Measurements from ENCODE around the gene KCTD5.

Gene KCTD5

DNA sequence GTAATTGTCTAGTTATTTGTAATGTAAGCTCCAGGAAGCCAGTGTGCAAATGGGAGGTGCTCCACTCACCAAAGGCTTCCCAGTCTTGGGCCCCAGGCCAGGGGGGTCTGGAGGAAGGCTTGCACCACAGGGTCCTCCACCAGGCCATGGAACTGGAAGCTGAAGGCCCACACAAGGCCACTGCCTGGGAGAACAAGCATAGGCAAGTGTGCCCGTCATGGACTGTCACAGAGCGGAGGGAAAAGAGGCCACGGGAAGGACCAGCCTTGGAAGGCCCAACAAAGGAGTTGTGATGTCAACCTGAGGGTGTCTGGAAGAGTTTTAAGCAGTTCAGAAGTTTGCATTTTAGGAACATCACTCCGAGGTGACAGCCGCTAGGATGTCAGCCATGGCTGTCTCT, 67.2 kb downstream of the KCTD5 start:
- no peak overlapping the region for H3K4me3 ChIP-seq (ENCODE audit: low read depth, low read length)
- TF ChIP-seq, protein P1, sequence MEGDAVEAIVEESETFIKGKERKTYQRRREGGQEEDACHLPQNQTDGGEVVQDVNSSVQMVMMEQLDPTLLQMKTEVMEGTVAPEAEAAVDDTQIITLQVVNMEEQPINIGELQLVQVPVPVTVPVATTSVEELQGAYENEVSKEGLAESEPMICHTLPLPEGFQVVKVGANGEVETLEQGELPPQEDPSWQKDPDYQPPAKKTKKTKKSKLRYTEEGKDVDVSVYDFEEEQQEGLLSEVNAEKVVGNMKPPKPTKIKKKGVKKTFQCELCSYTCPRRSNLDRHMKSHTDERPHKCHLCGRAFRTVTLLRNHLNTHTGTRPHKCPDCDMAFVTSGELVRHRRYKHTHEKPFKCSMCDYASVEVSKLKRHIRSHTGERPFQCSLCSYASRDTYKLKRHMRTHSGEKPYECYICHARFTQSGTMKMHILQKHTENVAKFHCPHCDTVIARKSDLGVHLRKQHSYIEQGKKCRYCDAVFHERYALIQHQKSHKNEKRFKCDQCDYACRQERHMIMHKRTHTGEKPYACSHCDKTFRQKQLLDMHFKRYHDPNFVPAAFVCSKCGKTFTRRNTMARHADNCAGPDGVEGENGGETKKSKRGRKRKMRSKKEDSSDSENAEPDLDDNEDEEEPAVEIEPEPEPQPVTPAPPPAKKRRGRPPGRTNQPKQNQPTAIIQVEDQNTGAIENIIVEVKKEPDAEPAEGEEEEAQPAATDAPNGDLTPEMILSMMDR (IDR thresholded peaks at IDR 0.05; ENCODE audit: low read depth, low read length, missing control alignments), result no peak
- no peak for DNase-seq (ENCODE audit: low read depth)

GRCh38 chr16:2749936-2750335, 67.6 kb downstream of the KCTD5 start:
- no peak for DNase-seq (ENCODE audit: low read depth)
- TF ChIP-seq, protein P1 (IDR thresholded peaks at IDR 0.05; ENCODE audit: low read depth, low read length, missing control alignments), result no peak
- no peak overlapping the region for H3K4me3 ChIP-seq (ENCODE audit: low read depth, low read length)

DNA sequence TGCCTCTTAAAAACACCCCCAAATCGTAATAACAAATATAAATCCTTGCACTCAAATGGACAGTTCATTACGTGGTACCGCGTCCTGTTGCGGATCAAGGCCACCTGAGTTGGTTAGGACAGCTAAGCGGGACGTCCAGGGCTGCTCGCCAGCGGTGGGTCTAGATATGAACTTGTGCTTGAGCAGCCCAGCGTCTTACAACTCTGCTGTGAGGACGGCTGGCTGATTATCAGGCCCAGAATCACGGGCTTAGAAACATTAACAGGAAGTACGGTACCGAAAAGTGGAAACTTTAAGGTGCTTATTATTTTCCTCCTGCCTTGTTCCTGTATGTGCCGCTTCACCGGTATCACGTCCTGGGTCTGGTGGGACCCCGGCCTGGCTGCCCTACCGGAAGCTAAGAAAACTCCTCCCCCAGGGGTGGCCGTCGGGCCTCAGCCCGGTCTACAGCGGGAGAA, 69.3 kb downstream of the KCTD5 start:
- TF ChIP-seq, protein P1 (IDR thresholded peaks at IDR 0.05; ENCODE audit: low read depth, low read length, missing control alignments), result no peak
- DNase-seq (ENCODE audit: low read depth), result peak; percentile 56
- H3K4me3 ChIP-seq (ENCODE audit: low read depth, low read length), result peak overlapping the region; percentile 72

DNA sequence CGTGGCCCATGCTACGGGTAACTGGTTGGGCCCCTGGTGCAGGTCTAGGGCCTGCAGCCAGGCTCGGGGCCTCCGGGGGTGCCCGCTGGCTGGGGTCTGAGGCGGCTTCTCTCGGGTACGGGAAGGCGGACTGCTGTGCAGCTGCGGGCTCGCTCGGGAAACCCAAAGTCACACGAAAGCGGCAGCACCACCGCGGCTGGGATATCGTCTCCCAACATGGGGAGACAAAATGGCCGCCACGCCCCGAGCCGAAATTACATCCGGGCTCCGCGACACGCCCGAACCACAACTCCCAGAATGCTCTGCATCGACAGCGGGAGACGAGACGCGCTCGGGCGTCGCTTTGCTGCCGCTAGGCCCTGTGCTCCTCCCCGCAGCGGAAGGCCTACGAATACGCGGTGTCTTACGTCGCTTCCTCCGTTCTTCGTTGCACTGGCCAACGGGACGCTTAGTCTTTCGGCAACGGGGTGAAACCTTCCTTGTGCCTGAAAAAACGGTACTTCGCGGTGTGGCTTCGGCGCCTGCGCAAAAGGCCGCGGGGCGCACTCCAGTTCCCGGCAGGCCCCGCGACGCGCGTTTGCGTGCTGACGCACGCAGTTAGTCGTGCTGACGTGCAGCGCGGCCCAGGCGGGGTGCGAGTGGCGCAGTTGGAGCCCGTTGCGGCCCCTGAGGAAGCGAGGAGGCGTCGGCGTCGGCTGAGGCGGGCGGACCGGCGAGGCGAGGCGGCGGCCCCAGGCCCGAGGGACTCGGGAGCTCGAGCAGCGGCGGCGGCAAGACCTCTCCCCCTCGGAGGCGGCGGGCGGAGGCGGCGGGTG, 69.9 kb downstream of the KCTD5 start, which contains the start of gene SRRM2:
Gene SRRM2, plus strand, starts transcription at position 604 of the 815 bp plus-strand sequence. CDS start 3,727 bp downstream, outside the sequence.
- DNase-seq (ENCODE audit: low read depth), result peak; percentile 88
- TF ChIP-seq, protein P1 (IDR thresholded peaks at IDR 0.05; ENCODE audit: low read depth, low read length, missing control alignments), result no peak
- peak within 1 kb of the TSS; percentile 72 for H3K4me3 ChIP-seq (ENCODE audit: low read depth, low read length)

DNA sequence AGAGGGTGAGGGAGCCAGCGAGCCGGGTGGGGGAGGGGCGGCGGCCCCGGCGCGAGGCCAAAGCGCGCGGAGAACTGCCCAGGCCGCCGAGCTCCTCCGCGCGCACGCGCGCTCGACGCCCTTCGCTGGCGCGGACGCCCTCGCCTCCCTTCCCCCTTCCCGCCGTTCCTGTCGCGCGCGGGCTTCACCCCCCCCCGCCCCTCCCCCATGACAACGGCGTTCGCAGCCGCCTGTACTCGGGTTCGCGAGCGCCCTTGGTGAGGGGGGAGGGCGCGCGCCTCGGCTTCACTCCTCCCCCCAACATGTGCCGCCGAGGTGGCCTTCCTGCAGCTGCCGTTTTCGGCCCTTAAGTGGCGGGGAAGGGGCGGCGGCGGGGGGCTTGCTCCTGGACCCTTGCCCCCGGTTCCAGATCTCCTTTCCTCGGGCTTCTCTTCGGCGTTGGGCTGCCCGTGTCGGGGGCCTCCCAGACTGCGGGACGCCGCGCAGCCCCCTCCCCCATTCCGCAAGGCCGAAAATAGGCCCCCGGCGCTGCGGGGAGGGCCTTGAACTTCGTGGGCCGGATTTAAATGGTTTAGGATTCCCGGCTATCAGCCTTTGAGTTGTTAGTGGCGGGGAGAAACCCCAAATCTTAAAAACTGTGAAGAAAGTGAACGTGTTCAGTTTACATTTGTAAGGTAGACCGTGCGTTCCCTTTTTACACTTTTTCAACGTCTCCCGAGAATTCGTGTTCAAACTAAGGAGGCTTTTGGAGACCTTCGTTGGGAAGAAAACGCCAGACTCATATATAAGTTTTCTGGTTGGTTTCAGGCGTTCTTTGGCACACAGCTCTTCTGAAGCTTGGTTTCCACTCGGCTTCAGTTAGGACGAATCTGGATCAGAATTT, 70.8 kb downstream of the KCTD5 start:
- DNase-seq (ENCODE audit: low read depth), result peak; percentile 25
- TF ChIP-seq, protein P1 (IDR thresholded peaks at IDR 0.05; ENCODE audit: low read depth, low read length, missing control alignments), result no peak
- H3K4me3 ChIP-seq (ENCODE audit: low read depth, low read length), result peak overlapping the region; percentile 72

GRCh38 chr16:2753733-2754020, 71.4 kb downstream of the KCTD5 start:
- no peak for DNase-seq (ENCODE audit: low read depth)
- TF ChIP-seq, protein P1 (IDR thresholded peaks at IDR 0.05; ENCODE audit: low read depth, low read length, missing control alignments), result no peak
- H3K4me3 ChIP-seq (ENCODE audit: low read depth, low read length), result peak overlapping the region; percentile 72
